Measurements from ENCODE around the gene PRRG1. TPM values are rescaled to one million over a fixed set of nuclear protein-coding genes. Genes with fewer than 3 reads are reported as not detected.

Gene PRRG1
- total RNA-seq, 1 experiment from 2014 or later: 9.0 TPM

GRCh38 chrX:37367946-37368345 is 18.8 kb downstream of the PRRG1 start:
- WGBS (ENCODE audit: extremely low coverage, insufficient read length, low lambda C conversion rate): no CpG with 5 or more reads among the region's 2 CpGs
- no peak overlapping the region for H3K4me3 Mint-ChIP-seq
- H3K9me3 Mint-ChIP-seq: peaks cover 45 to 62% of the 10 kb centered on the region in 2 experiments; a peak in 4 of 5 replicates

More at GRCh38 chrX:37367946-37368345, 18.8 kb downstream of the PRRG1 start:
- H2BK15ac ChIP-seq (ENCODE audit: low read depth, low read length): no peak overlapping the region
- no peak overlapping the region for H3K18ac ChIP-seq (ENCODE audit: insufficient read length, low read depth, low read length)
- H3K14ac ChIP-seq (ENCODE audit: insufficient read depth, low read length): no peak overlapping the region
- no peak overlapping the region for H3K4ac ChIP-seq (ENCODE audit: low read depth, low read length)
- no peaks in the 10 kb centered on the region for H3K27me3 ChIP-seq (ENCODE audit: insufficient read depth, low read length)
- H4K5ac ChIP-seq (ENCODE audit: insufficient read length, low read depth, low read length): no peak overlapping the region
- no peak overlapping the region for H2AFZ ChIP-seq (ENCODE audit: low read length)
- no peak overlapping the region for H2BK5ac ChIP-seq (ENCODE audit: insufficient read length, low read length)
- no peaks in the 10 kb centered on the region for H3K23me2 ChIP-seq (ENCODE audit: insufficient read length, low read depth, low read length, poor library complexity, severe bottlenecking)
- Mint-ChIP-seq H3K27ac (no peak overlapping the region), H3K36me3 (ENCODE audit: insufficient read depth in 1 of 3, low read depth in 3 of 3) (peaks cover 0 to 10% (median 9%) of the 10 kb centered on the region in 3 experiments; a peak in 6 of 7 replicates), H3K4me1 (0 out of 4 replicates have a peak, but pooled peaks cover 0 to 2% of the 10 kb centered on the region in 2 experiments), H3K27me3 (ENCODE audit: low read depth) (no peaks in the 10 kb centered on the region)
- H3K56ac ChIP-seq (ENCODE audit: insufficient read length, low read depth, low read length): no peak overlapping the region
- H3K4me2 ChIP-seq (ENCODE audit: insufficient read depth, insufficient read length, low read length): no peak overlapping the region
- H2AK5ac ChIP-seq (ENCODE audit: insufficient read length, low read length): no peak overlapping the region
- H2BK12ac ChIP-seq (ENCODE audit: insufficient read length, low read depth, low read length): no peak overlapping the region
- H2BK120ac ChIP-seq (ENCODE audit: low read depth, low read length, poor library complexity, severe bottlenecking): no peak overlapping the region
- no peak overlapping the region for H3K27ac ChIP-seq (ENCODE audit: insufficient read length, low read depth, low read length)
- no peak overlapping the region for H4K91ac ChIP-seq (ENCODE audit: insufficient read length, low read depth, low read length)
- DNase-seq: no peak
- no peak overlapping the region for H4K8ac ChIP-seq (replicated peaks; ENCODE audit: insufficient read length, low read depth, low read length)
- H4K20me1 ChIP-seq (ENCODE audit: control insufficient read depth, insufficient read depth, insufficient read length): no peaks in the 10 kb centered on the region
- no peaks in the 10 kb centered on the region for H3K4me1 ChIP-seq (ENCODE audit: insufficient read depth, low read length)
- H3K9ac ChIP-seq (ENCODE audit: extremely low read depth, insufficient read length, low read length): no peak overlapping the region
- H3K23ac ChIP-seq (ENCODE audit: insufficient read length, low read depth, low read length): no peak overlapping the region
- no peaks in the 10 kb centered on the region for H3K79me1 ChIP-seq (ENCODE audit: insufficient read depth, low read depth, low read length, poor library complexity, severe bottlenecking)
- H2BK20ac ChIP-seq (ENCODE audit: low read depth, low read length, poor library complexity, severe bottlenecking): no peak overlapping the region
- H3K79me2 ChIP-seq (ENCODE audit: insufficient read depth, low read length): peaks cover 2% of the 10 kb centered on the region; the same call in 1 of the 2 replicates
- no peak overlapping the region for H3T11ph ChIP-seq (ENCODE audit: low read length)
- no peaks in the 10 kb centered on the region for H3K9me3 ChIP-seq (ENCODE audit: control insufficient read depth, low read depth, low read length)
- TF ChIP-seq, protein P1, sequence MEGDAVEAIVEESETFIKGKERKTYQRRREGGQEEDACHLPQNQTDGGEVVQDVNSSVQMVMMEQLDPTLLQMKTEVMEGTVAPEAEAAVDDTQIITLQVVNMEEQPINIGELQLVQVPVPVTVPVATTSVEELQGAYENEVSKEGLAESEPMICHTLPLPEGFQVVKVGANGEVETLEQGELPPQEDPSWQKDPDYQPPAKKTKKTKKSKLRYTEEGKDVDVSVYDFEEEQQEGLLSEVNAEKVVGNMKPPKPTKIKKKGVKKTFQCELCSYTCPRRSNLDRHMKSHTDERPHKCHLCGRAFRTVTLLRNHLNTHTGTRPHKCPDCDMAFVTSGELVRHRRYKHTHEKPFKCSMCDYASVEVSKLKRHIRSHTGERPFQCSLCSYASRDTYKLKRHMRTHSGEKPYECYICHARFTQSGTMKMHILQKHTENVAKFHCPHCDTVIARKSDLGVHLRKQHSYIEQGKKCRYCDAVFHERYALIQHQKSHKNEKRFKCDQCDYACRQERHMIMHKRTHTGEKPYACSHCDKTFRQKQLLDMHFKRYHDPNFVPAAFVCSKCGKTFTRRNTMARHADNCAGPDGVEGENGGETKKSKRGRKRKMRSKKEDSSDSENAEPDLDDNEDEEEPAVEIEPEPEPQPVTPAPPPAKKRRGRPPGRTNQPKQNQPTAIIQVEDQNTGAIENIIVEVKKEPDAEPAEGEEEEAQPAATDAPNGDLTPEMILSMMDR (conservative IDR thresholded peaks at IDR 0.05): no peak
